ENCODE results near the gene KISS1.
"Not testable (repeated sequence)": the region's sequence is repeated elsewhere in the genome, so short reads cannot be mapped to it uniquely, and the experiment has no call there.

KISS1 gene

DNA sequence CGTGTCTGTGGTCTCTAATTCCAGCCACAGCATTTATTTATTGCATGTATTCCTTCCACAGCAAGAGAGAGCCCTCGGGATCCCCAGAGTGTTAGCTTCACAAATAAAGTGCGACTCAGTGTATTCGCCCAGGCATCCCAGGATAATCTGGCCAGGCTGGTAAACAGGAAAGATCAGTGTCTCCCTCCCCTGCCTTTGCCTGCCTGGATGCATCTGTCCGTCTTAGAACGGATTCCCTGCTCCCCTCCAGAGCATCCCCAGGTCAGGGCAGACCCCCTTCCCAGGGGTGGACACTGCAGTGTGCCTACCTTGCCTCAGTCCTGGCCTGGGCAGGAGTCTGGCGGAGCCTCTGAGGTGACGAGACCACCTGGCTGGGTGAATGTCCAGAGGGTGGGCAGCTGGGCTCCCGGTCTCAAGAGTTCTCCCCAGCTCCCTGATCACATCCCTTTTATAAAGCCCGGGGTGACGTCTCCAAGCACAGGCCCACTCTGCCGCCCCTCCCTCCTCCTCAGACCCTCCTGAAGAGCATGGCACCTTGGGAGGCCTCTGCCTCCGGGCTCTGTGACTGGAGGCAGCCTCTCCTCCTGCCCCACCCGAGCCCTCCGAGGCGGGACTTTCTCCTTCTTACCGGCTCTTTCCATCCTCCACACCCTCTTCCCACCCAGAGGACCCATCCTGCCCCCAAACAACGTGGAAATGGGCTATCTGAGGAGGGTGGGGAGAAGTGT lies at the start of gene KISS1:
Gene KISS1 (minus strand): TSS at position 424 of the 728 bp plus-strand sequence. CDS start 3,615 bp downstream, outside the sequence.
- no peak for DNase-seq

- DNase-seq: no peak
Observed at GRCh38 chr1:204242920-204243319, 46.6 kb upstream of the KISS1 start.

DNA sequence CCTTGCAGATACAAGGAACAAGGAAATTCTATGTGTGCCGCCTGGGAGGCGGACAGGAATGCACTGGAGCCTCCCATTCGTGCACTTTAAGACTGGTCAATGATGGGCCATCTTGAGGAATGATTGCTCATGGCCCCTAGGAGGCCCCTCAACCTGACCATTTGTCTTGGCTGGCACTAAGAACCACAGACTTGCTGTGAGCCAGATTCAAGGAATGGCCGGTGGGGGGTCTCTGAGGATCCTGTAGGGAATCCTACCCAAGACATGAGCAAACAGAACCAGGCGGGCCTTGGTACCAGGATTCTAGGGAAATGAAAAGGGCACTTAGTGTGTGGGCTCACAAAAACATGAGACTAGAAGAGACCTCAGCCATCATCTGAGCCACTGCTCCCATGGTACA lies 45.6 kb upstream of the KISS1 start:
- DNase-seq: no peak

DNA sequence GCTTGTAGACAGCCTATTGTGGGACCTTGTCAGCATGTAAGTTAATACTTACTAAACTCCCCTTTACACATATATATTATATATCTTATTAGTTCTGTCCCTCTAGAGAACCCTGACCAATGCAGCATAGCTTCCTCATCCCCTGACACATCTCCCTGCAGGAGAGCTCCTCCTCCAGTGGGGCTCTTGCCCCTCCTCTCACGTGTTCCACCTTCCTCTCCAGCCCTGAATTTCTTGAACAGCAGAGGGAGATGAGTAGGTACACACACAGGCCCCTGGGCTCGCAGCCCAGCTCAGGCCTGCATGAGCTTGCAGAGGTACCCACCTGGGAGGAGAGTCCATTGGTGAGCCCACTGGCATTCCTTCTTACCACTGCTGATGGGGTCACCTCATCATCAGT lies 44.8 kb upstream of the KISS1 start:
- DNase-seq: no peak

- DNase-seq: no peak
Observed at GRCh38 chr1:204240233-204240632, 43.9 kb upstream of the KISS1 start.

GRCh38 chr1:204239401-204239800 lies 43.1 kb upstream of the KISS1 start:
- not testable (repeated sequence) for DNase-seq

- not testable (repeated sequence) for DNase-seq
Observed at GRCh38 chr1:204238520-204238919, 42.2 kb upstream of the KISS1 start.

- not testable (repeated sequence) for DNase-seq
Observed at GRCh38 chr1:204237515-204237914, 41.2 kb upstream of the KISS1 start.

- peak; percentile 68 for DNase-seq
Observed at GRCh38 chr1:204232526-204232925, 36.2 kb upstream of the KISS1 start.

GRCh38 chr1:204230211-204230610 lies 33.9 kb upstream of the KISS1 start:
- DNase-seq: no peak

DNA sequence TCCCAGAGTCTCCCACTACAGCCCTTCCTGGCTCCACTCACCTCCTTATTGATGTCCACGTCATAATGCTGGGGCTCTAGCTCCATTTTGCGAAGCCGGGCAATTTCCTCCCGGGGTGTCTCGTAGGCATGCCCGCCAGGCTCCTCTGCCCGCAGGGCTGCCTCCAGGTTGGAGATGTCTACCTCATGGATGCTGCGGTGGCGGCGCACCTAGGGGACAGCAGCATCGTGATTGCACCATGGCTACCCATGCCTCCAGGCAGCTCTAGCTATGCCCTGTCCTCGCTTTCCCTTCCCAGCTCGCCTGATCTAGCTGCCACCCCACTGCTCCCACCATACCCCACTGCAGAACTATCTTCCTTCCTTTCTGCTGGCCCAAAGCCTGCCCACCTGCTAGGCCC lies 32.6 kb upstream of the KISS1 start:
- DNase-seq: no peak

DNA sequence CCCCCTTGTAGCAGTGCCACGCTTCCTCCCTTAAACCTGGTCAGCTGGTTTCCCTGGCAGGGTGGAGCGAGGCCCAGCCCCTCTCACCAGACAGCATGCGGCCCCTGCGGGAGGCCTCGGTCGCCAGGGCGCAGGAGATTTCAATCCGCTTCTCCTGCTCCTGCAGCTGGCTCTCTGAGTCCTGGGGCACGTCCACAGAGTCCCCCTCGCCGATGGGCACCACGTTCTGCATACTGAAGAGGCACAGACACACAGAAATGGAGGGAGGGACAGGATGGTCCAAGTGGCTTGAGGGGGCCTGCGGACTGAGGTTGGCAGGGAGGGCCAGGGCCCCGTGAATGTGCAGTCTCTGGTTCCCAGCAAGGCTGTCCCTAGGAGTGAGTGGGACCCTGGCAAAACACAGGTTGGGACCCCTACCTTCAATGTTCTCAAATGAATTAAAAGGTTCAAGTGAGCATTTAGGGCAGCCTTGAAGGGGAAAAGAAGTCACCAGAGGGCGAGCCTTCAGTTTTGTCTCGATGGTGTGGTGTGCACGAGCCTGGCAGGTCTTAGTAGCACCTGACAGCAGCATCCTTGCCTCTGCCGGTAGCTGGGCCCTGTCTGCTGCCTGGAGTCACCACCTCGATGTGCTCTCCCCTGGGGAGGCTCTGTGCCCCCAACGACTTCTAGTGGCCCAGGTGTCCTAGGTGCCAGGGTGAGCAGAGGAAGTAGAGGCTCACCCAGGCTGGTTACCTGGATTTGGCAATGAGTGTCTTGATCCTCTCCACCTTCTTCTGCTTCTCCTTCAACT lies 31.9 kb upstream of the KISS1 start:
- DNase-seq: no peak

- no peak for DNase-seq
Observed at GRCh38 chr1:204227351-204227750, 31.1 kb upstream of the KISS1 start.

DNA sequence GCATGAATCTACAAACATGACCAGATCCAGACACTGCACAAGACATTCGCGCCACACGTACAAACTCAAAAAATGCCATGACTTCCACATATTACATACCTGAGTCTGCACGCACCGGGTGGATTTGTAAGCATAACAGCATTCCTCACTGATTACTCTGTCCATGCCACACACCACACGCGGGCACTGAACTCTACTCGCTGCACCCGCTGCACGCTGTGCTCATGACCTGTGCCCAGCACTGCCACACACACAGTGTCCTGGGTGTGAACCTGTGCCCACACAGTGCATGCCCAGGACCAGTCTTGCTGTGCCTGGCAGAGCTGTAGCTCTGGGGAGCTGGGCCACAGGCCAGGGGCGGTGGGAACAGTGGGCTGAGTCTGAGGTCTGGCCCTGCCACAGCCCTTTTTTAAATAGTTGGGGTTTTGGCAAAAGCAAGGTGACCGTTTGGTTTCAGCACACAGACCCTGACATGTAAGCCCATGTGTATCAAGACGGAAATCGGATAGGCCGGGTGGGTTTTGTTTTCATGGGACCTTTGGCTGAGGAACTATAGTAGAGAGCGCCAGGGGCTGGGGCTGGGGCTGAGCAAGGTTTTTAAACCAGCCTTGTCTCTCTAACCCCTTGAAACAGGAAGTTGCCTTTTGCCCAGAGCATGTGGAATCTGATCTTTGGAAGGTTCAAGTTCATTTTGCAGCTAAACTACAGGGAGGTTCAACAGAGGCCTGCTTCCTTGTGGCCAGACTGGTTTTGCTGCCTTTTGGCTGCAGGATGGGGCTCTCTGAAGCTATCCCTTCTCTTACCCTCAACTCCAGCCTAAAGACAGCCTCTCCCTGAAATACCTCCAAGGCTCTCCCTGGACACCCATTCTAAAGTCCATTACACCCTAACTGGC lies 29.8 kb upstream of the KISS1 start:
- peak; percentile 26 for DNase-seq

DNA sequence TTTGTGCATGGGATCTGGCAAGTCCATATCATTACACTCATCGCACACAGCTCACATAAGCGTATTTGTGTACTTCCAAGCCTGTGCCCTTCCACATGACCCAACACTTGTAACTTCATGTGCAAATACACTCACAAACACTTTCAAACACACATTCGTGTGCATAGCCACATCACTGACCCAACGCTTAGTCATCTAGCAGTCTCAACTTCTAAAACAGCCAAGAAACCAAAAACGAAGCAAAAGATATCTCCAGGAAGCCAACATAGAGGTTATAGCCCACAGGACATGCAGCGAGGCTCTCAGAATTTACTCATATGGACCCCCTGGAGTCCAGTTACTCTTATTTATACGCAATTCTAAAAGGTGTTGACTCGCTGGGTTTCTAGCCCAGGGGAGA lies 28.4 kb upstream of the KISS1 start:
- DNase-seq: peak; percentile 25

GRCh38 chr1:204223129-204223860 lies 27.0 kb upstream of the KISS1 start:
- no peak for DNase-seq

GRCh38 chr1:204222764-204223055 lies 26.4 kb upstream of the KISS1 start:
- DNase-seq: no peak

DNA sequence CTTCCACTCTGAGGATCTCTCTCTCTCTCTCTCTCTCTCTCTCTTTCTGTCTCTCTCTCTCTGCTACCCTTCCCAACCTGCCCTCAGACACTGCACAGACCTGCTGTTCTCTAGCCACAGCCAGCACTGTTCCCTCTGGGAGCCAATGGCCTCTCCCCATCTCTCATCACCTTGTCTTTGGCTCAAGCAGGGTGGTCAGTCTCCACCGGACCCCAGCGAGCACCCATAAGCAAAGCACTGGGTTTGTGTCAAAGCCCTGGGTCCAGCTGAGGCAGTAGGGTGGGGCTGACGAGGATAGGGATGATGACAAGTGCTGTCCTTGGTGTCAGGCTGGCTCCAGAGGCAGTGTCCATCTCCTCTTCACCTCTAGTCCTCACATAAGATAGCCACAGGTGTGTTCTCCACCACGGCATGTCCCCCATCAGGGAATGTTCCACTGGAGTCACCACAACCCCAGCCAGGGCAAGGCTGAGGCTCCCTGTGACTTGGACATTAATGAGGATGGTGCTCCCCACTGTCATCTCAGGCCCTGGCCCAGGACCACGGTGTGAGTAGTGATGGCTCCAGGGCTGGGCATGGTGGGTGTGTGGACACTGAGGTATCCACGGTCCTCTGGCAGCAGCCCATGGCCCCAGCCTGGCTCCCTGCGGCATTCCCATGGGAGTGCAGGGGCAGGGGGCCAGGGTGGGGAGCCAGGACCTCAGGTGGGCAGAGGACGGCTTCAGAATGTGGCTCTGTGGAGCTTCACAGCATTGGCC lies 25.9 kb upstream of the KISS1 start:
- no peak for DNase-seq

DNA sequence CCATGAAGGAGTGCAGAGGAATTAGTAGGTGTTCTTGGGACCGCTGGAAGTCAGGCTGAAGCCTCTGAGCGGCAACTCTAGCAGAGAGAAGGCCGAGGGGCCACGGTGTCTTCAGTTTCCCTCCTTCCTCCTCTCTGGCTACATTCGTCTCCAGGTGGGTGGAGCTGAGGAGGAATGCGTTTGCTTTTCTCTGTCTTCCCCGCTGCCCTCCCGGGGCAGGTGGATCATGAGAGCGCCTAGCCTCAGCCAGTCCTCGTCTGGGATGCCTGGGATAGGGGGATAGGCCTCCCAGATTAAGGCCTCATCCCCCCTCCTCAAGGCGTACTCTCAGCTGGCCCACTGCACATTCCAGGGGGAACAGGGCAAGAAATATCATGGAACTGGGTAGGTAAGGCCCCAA lies 25.0 kb upstream of the KISS1 start:
- DNase-seq: no peak

DNA sequence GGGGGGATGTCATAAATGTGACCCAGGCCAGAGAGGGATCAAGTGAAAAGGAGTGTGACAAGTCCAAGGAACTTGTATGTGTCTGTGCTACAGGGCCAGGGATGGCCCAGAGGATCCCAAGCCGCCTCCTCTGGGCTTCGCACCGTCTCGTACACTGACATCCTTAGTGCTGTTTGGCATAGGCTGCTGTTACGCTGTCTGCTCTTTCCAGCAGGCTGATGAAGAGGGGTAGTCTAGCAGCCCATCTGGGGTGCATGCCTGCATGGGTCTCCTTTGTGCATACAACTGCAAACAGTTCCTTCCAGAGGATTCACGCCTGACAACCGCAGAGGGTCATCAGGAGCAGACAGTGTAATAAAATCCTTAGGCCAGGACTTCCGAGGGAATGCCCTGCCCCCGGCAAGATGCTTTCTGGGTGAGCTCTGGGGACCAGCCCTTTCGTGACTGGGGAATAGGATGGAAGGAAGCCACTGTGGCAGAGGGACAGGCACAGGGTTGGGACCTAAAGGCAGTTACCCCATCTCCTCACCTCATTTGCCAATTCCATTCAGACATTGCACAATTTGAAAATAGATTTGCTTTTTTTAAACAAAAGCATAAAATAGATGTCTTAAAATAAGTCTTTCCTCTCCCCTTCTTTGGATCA lies 23.8 kb upstream of the KISS1 start:
- no peak for DNase-seq

GRCh38 chr1:204218552-204218951 lies 22.3 kb upstream of the KISS1 start:
- no peak for DNase-seq

GRCh38 chr1:204217648-204218000 lies 21.3 kb upstream of the KISS1 start:
- no peak for DNase-seq

Measured in fibroblast of skin of right biceps (primary cell).